NCI-H2171 treated with DMSO at 0.1 percent for 48 hours (cell line): ENCODE measurements around the gene CISTR.
"Not testable (repeated sequence)": the region's sequence is repeated elsewhere in the genome, so short reads cannot be mapped to it uniquely, and the experiment has no call there.

Experiments
- DNase-seq: peaks from one replicate; lab custom pipeline; 2025; lab: John Stamatoyannopoulos, UW

Gene CISTR

GRCh38 chr12:53718567-53718966, 33.2 kb downstream of the CISTR start:
- not testable (repeated sequence) for DNase-seq

DNA sequence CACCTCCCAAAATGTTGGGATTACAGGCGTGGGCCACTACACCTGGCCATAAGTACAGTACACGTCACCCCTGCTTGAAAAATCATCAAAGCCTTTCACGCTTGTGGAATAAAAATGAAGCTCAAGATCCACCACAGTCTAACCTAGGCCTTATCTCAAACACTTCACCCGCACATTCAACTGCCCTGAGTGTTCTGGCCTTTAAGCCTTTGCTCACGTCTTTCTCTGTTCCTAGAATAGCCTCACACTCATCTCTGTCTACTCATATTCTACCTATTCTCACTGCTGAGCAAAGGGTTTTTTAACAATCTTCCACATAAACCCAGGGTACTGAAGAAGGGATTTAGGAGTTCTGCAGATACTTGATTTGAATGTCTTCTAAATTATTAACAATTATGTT, 34.5 kb downstream of the CISTR start:
- no peak for DNase-seq

DNA sequence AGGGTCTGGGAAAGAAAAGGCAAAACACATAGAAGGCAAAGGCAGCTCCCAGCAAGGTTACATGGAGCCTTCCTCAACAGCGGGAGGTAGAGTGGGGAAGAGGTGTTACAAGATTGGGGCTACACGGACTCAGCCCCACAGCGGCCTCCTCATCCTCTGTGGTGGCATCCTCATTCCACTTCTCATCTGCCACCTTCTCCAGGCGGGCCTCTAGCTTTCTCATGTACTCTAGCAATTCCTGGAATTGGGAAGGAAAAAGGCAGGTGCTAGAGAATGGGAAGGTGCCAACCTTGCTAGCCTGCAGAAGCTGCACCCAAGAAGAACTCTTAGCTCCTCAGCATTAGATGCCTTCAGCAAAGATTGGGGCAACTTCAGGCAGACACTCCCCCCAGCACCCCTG, 37.8 kb downstream of the CISTR start:
- no peak for DNase-seq

- no peak for DNase-seq
Measured at GRCh38 chr12:53713516-53713915, 38.3 kb downstream of the CISTR start.

DNA sequence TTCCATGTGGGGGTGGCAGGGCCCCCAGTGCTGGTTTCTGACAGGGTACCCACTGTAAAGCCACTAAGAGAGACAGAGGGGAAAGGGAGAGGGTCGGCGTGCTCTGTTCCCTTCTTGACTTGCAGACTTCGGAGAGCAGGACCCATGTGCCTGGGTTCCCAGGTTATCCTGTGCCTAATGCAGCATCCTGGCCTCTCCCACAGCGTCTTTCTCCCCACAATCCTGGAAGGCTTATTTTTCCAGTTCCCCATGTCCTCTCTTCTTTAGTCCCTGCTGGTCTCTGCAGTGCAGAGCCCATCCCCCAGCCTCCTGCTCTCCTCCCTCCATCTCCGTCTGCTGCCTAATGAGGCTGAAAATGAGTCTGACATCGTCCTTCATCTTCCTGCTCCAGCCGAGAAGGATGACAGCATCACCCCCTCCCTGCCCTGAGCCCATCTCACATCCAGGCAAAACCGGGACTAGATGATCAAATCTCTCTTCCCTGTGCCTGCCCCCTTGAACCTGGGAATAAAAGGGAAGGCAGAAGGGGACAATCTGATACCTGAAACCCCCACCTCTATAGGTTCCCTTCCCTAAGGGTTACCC, 39.6 kb downstream of the CISTR start:
- peak; percentile 81 for DNase-seq

DNA sequence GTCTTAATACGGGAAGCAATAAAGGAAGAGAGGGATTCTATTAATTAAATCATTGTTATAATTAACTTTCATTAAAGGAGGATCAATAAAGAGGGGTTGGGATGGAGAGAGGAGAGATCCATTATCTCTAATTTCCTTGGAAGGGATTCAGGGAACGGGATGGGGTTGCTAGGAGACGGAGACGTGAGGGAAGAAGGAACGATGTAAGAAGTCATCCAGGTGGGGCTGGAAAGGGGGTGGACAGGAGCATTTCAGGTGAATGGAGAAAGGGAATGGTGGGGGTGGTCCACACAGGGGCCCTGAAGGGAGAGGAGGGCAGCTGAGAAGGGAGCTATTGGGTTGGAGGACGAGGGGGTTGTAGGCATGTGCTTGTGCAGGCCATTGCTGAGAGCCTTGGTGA, 41.7 kb downstream of the CISTR start:
- DNase-seq, result no peak

GRCh38 chr12:53709671-53710070, 42.1 kb downstream of the CISTR start:
- no peak for DNase-seq

DNA sequence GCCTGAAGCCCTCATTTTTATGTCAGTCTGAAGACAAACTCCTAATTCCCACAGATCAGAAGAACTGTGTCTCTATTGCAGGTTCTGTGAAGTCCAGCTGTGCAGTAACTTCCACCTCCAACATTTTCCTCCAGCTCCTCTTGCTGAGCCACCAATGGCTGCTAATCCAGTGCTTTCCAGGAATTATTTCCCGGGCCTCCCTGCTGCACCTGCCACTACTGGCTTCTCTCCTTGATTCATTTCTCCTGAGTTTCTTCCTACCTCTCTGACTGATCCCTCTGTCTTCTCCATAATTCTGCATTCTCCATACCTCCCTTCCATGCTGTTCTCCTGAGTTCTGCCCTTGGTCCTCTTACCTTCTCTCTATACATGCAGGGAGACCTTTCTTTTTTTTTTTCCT, 45.7 kb downstream of the CISTR start:
- DNase-seq, result no peak

- no peak for DNase-seq
Measured at GRCh38 chr12:53703756-53704155, 48.0 kb downstream of the CISTR start.

DNA sequence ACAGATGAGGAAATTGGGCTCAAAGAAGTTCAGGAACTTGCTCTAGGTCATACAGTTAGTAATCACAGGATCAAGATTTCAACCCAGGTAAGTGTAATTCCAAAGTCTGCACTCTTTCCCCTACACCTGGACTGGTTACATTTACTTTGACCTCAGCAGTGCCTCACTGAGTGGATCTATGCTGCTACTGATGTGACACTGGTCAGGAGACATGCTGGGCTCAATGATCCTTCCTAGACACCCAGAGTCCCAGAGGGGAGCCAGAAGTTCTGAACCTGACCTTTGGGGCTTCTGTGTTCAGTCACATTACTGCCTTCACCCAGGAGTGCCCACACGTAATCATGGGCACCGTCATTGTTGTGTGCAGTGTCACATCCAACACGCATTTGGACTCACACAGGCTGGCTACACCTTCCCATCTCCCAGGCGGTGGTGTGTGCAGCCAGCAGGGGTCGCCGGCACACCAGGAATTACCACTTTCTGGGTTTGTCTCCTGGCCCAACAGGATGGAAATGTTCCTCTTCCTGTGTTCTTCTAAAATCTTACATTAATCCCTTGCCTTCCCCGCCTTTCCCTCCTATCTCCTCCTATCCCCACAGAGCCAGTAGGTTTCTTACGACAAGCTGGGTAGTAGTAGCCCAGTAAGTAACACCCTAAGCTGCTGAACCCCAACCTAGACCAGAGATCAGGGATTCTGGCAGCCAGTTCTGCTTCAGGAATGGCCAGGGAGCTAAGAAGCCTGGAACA, 50.1 kb downstream of the CISTR start:
- DNase-seq, result peak; percentile 50

DNA sequence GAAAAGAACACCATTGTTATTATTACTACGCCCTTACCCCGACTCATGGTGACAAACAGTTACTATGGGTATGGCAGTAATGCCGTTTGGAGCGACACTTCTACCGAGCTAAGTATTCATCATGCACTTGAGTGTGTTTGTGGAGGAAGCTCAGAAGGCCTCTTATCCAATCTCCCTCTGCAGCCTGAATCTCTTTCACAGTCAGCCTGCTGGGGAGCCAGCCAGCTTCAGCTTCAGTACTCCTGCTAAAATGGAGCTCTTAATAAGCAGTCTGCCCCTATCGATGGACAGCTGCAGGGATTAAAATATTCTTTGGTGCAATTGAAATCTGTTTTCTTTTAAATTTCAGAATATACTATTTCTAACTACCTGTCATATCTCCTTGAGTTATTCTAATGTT, 51.2 kb downstream of the CISTR start:
- no peak for DNase-seq

DNA sequence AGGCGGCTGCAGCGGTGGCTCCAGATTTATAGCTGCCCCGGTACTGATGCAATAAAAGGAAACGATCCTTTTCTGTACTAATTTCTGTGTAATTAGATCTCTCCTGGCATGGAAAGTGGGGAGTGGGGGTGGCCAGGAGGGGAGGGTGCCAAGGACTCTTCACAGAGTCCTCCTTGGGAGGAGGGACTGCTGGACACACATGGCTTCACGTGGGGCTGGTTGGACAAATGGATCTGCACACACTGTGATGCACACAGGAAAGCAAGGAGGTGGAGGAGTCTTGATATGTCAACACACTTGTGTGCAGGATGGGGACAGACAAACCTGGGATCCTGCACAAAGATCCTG, 52.1 kb downstream of the CISTR start:
- no peak for DNase-seq

DNA sequence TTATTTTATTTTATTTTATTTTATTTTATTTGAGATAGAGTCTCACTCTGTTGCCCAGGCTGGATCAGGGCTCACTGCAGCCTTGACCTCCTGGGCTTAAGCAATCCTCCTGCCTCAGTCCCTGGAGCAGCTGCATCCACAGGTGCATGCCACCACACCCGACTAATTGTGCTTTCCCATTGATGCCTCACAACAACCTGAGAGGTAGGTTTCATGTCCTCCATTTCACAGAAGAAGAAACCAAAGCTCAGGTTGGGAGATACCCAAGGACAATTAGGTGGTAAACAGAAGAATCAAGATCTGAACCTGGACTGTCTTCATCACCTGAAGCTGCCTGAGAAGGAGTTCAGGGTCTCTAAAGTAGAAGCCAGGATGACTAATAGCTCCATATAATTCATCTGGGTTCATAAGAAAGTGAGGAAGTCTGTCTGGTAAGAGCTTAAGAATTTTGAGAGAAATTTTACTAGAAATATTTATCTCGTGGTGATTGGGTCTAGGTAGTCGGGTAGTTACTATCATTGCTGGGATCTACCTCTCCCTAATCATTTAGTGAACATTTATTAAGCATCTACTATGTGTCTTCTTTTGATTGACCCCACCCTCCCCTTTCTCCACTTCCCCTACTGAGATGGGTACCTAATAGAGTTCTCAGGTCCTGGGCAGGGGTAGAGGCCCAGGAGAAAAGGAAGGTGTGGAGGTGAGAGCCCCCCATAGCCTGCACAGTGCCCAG, 52.7 kb downstream of the CISTR start:
- no peak for DNase-seq

DNA sequence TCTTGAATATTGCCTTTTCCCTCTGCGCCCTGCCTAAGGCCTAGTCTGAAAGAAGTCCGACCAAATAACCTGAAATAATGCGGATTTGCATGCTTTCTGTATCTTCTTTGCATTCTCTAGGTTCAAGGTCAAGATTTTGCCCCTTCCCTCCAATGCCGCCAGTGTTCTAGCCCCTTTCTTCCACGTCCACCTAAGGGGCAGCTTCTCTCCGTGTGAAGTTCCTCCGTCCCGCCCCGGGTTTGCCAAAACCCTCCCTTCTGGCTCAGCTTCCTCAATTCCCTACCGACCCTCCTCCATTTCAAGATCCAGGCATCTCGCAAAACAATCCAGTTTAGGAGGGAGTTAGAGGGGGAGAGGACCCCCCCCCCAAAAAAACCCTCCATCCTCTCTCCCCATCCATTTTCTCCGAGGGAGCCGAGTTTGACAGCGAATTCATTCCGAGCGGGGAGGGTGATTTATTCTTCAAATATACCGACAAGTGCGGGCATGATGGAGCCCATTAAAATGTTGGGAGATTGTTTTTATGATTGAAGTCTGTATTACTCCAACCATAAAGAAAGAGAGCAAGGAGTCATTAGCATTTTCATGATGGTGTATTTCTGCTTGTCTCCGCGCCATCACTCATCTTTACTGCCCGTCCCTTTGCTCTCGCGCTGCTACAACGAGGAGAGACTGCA, 55.0 kb downstream of the CISTR start:
- DNase-seq, result no peak
